Measurements from ENCODE around the gene CCDC88B.

DNA sequence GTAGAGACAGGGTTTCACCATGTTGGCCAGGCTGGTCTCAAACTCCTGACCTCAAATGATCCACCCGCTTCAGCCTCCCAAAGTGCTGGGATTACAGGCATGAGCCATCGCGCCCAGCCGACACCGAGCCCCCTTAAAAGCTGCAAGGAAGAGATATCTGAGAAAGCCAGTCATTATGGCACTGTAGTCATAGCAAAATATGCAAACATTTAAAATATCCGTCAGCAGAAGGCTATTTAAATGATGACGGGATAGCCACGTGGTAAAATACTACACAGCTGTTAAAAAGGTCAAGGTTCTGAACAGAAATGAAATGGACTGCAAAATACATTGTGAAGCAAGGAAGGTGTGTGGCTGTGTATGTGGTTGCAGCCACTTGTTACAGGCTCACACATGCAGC lies 6.4 kb upstream of the CCDC88B start:
- TF ChIP-seq SUZ12 (IDR thresholded peaks at IDR 0.05; ENCODE audit: extremely low read depth, insufficient read depth, insufficient read length) (no peak), YY1 (IDR thresholded peaks at IDR 0.05; ENCODE audit: insufficient read depth, insufficient read length) (no peak), ZNF274 (IDR thresholded peaks at IDR 0.05; ENCODE audit: low read depth, low read length) (no peak)
